ENCODE data around the gene ANKRD44. TPM values are rescaled to one million over a fixed set of nuclear protein-coding genes. Genes with fewer than 3 reads are reported as not detected.

The ANKRD44 gene
- total RNA-seq, 1 experiment from 2014 or later: 7.8 TPM

DNA sequence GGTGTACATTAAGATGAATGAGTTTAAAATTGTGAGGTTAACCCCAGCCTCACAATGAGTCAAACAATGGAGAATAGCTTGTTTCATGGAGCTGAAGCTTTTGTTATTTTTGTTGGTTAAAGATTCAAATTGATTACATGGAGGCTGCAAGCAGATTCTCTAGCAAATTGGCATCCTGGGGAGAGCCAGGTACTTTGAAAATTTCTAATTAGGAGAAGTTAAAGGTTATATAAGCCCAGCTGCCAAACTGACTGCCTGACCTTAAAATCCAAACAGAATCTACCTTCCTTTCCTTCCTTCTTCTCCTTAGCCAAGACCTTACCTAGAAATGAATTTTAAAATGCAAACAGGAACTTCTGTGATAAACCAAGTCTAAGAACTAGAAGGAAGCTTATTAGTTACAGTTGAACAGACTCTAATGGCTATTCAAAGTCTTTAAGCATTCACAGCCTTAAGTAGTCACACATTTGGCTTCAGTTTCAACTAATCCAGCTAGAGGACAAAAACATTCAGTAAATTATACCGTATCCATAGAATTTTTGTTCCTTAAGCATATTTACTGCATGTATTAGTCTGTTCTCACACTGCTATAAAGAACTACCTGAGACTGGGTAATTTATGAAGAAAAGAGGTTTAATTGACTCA lies 352.6 kb downstream of the ANKRD44 start:
- Histone ChIP-seq H3K27ac (ENCODE audit: low read length) (no peak overlapping the region), H3K9me3 (ENCODE audit: control insufficient read depth, insufficient read depth, low read depth, low read length) (no peaks in the 10 kb centered on the region), H3K4me1 (ENCODE audit: control insufficient read depth, insufficient read depth, low read length) (no peaks in the 10 kb centered on the region), H3K4me3 (ENCODE audit: low read depth in 2 of 2, low read length in 2 of 2) (no peak overlapping the region), H3K36me3 (ENCODE audit: control insufficient read depth, insufficient read depth, low read length) (no peaks in the 10 kb centered on the region), H3K27me3 (ENCODE audit: control insufficient read depth, insufficient read depth, low read length) (no peaks in the 10 kb centered on the region)
- no peak for DNase-seq (ENCODE audit: low read depth, low spot score)
- BruUV-seq (replicated peaks): no TSS peak
- ChIA-PET POLR2A (no interaction called here), CTCF (no interaction called here)
- intact Hi-C loops (cut with micrococcal nuclease; ENCODE audit: unreplicated experiment): no loop called here
- in situ Hi-C loops (cut with HindIII; ENCODE audit: low pct_unique_long_range_greater_than_20kb, low sequenced_read_pairs): no loop called here
- no peak for ATAC-seq
- TF ChIP-seq POLR2AphosphoS5 (IDR thresholded peaks at IDR 0.05; ENCODE audit: low read depth, low read length): no peak
- TF ChIP-seq, protein P1, sequence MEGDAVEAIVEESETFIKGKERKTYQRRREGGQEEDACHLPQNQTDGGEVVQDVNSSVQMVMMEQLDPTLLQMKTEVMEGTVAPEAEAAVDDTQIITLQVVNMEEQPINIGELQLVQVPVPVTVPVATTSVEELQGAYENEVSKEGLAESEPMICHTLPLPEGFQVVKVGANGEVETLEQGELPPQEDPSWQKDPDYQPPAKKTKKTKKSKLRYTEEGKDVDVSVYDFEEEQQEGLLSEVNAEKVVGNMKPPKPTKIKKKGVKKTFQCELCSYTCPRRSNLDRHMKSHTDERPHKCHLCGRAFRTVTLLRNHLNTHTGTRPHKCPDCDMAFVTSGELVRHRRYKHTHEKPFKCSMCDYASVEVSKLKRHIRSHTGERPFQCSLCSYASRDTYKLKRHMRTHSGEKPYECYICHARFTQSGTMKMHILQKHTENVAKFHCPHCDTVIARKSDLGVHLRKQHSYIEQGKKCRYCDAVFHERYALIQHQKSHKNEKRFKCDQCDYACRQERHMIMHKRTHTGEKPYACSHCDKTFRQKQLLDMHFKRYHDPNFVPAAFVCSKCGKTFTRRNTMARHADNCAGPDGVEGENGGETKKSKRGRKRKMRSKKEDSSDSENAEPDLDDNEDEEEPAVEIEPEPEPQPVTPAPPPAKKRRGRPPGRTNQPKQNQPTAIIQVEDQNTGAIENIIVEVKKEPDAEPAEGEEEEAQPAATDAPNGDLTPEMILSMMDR (IDR thresholded peaks at IDR 0.05): no peak
- TF ChIP-seq, protein P2, sequence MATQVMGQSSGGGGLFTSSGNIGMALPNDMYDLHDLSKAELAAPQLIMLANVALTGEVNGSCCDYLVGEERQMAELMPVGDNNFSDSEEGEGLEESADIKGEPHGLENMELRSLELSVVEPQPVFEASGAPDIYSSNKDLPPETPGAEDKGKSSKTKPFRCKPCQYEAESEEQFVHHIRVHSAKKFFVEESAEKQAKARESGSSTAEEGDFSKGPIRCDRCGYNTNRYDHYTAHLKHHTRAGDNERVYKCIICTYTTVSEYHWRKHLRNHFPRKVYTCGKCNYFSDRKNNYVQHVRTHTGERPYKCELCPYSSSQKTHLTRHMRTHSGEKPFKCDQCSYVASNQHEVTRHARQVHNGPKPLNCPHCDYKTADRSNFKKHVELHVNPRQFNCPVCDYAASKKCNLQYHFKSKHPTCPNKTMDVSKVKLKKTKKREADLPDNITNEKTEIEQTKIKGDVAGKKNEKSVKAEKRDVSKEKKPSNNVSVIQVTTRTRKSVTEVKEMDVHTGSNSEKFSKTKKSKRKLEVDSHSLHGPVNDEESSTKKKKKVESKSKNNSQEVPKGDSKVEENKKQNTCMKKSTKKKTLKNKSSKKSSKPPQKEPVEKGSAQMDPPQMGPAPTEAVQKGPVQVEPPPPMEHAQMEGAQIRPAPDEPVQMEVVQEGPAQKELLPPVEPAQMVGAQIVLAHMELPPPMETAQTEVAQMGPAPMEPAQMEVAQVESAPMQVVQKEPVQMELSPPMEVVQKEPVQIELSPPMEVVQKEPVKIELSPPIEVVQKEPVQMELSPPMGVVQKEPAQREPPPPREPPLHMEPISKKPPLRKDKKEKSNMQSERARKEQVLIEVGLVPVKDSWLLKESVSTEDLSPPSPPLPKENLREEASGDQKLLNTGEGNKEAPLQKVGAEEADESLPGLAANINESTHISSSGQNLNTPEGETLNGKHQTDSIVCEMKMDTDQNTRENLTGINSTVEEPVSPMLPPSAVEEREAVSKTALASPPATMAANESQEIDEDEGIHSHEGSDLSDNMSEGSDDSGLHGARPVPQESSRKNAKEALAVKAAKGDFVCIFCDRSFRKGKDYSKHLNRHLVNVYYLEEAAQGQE (IDR thresholded peaks at IDR 0.05; ENCODE audit: insufficient read depth in 1 of 2, low read depth in 2 of 2, low read length in 1 of 2): no peak
- no peak for TF ChIP-seq TCF7L2 (IDR thresholded peaks at IDR 0.05; ENCODE audit: low read depth, low read length)
- TF ChIP-seq SIN3A (IDR thresholded peaks at IDR 0.05; ENCODE audit: borderline replicate concordance, insufficient read depth, low read depth, low read length): no peak

DNA sequence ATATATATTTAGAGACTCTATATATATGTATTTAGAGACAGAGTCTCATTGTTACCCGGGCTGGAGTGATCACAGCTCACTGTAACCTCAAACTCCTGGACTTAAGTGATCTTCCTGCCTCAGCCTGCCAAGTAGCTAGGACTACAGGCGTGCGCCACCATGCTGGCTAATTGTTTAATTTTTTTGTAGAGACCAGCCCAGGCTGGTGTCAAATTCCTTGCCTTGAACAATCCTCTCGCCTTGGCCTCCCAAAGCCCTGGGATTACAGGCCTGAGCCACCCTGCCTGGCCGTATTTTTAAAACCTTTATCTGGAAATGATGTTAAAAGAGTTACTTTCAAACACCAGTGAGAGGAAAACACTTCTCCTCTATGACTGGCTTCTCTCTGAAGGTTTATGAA lies 353.1 kb downstream of the ANKRD44 start:
- TF ChIP-seq SIN3A (IDR thresholded peaks at IDR 0.05; ENCODE audit: borderline replicate concordance, insufficient read depth, low read depth, low read length) (no peak), TCF7L2 (IDR thresholded peaks at IDR 0.05; ENCODE audit: low read depth, low read length) (no peak), POLR2AphosphoS5 (IDR thresholded peaks at IDR 0.05; ENCODE audit: low read depth, low read length) (no peak)
- TF ChIP-seq, protein P2 (IDR thresholded peaks at IDR 0.05; ENCODE audit: insufficient read depth in 1 of 2, low read depth in 2 of 2, low read length in 1 of 2): no peak
- TF ChIP-seq, protein P1 (IDR thresholded peaks at IDR 0.05): no peak
- ChIA-PET POLR2A (no interaction called here), CTCF (no interaction called here)
- intact Hi-C loops (cut with micrococcal nuclease; ENCODE audit: unreplicated experiment) (no loop called here), in situ Hi-C loops (cut with HindIII; ENCODE audit: low pct_unique_long_range_greater_than_20kb, low sequenced_read_pairs) (no loop called here)
- no peak for DNase-seq (ENCODE audit: low read depth, low spot score)
- Histone ChIP-seq H3K4me3 (ENCODE audit: low read depth in 2 of 2, low read length in 2 of 2) (no peak overlapping the region), H3K27me3 (ENCODE audit: control insufficient read depth, insufficient read depth, low read length) (no peaks in the 10 kb centered on the region), H3K4me1 (ENCODE audit: control insufficient read depth, insufficient read depth, low read length) (no peaks in the 10 kb centered on the region), H3K36me3 (ENCODE audit: control insufficient read depth, insufficient read depth, low read length) (no peaks in the 10 kb centered on the region), H3K27ac (ENCODE audit: low read length) (no peak overlapping the region), H3K9me3 (ENCODE audit: control insufficient read depth, insufficient read depth, low read depth, low read length) (no peaks in the 10 kb centered on the region)
- no peak for ATAC-seq
- no TSS peak for BruUV-seq (replicated peaks)
